Measurements from ENCODE around the gene POLR2F. TPM values are rescaled to one million over a fixed set of nuclear protein-coding genes. Genes with fewer than 3 reads are reported as not detected.

The POLR2F gene
- 10 to 100 TPM; 60.1 to 66.8 (median 64.1) TPM for total RNA-seq

- Histone ChIP-seq H3K27me3 (no peaks in the 10 kb centered on the region), H3K9me3 (no peaks in the 10 kb centered on the region), H3K4me1 (peaks cover 22% of the 10 kb centered on the region), H3K27ac (peak within 1 kb of the TSS; percentile 73), H3K4me3 (peak within 1 kb of the TSS; percentile 98), H3K36me3 (peaks cover 23% of the 10 kb centered on the region)
- 0% methylated on average over 39 of the region's 52 CpGs for WGBS
- TF ChIP-seq POLR2A (IDR thresholded peaks at IDR 0.05): peak; percentile 8 to 47
- no peak for TF ChIP-seq CTCF (IDR thresholded peaks at IDR 0.05)
- peak in 1 of 3 donors; percentile 47 for TF ChIP-seq POLR2AphosphoS5 (IDR thresholded peaks at IDR 0.05)
- DNase-seq (ENCODE audit: low spot score in 2 of 2): peak; percentile 97
Measured at GRCh38 chr22:37953437-37954179, at the start of gene POLR2F, which contains the start of gene C22orf23. Gene POLR2F, plus strand, starts transcription at chr22:37953699. Its CDS starts 89 bp downstream, at chr22:37953788. Gene C22orf23, minus strand, starts transcription at chr22:37953601. Its CDS starts 452 bp downstream, at chr22:37953149.

DNA sequence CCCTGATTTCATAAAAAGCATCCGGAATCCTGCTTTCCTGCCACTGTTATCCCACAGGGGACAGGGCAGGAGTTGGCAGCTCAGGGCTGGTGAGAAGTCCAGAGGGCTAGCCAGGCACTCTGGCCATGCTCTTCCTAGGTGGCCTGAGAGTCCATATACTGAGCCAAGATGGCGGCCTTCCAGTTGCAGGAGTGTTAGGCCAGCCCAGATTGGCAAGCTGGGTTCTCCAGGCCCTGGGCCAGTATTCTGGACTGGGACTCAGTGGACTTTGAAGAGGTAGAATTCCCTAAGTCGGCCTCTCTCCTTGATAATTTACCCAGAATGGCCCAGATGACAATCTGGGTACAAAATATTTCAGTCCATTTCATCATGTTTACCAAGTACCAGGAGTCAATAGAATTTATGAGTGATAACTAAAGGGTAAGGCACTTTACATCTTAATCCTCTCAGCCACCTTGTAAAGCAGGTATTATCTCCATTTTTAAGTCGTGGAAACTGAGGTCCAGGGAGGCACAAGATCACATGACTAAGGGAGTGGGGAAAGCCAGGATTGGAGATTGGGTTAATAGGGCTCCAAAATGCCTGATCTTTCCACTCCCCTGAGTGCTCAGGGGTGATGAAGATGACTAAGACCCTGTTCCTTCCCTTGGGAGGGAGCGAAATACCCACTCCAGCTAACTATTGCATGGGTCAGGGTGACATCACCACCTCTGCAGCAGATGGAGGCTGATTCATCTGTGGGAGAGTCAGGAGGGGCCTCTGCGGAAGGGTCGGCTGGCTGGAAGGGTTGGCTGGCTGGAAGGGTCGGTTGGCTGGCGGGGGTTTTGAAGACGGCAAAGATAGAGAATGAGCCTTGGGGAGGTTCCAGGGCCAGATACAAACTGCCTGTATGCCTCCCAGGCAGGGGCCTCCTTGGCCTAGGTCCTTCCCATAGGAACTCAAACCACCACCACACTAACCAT lies 48.6 kb upstream of the POLR2F start:
- 53% methylated on average over 9 of the region's 10 CpGs for WGBS
- DNase-seq (ENCODE audit: low spot score in 2 of 2): no peak
- Histone ChIP-seq H3K27me3 (no peaks in the 10 kb centered on the region), H3K36me3 (no peaks in the 10 kb centered on the region), H3K4me3 (peak overlapping the region; percentile 66), H3K9me3 (no peaks in the 10 kb centered on the region), H3K27ac (peak overlapping the region; percentile 88), H3K4me1 (peaks cover 53% of the 10 kb centered on the region)
- TF ChIP-seq EP300 (IDR thresholded peaks at IDR 0.05): no peak
- no peak for TF ChIP-seq POLR2AphosphoS5 (IDR thresholded peaks at IDR 0.05)
- TF ChIP-seq CTCF (IDR thresholded peaks at IDR 0.05): no peak
- TF ChIP-seq POLR2A (IDR thresholded peaks at IDR 0.05): no peak

- peak within 1 kb of the TSS; percentile 88 for H3K27ac ChIP-seq
- no peaks in the 10 kb centered on the region for H3K9me3 ChIP-seq
- DNase-seq (ENCODE audit: low spot score in 2 of 2): no peak
- no peaks in the 10 kb centered on the region for H3K36me3 ChIP-seq
- peak within 1 kb of the TSS; percentile 66 for H3K4me3 ChIP-seq
- TF ChIP-seq POLR2A (IDR thresholded peaks at IDR 0.05): no peak
- peak in 1 of 2 donors; percentile 20 for TF ChIP-seq CTCF (IDR thresholded peaks at IDR 0.05)
- H3K27me3 ChIP-seq: no peaks in the 10 kb centered on the region
- WGBS: 9% methylated on average over 38 of the region's 90 CpGs
- H3K4me1 ChIP-seq: peaks cover 62% of the 10 kb centered on the region
Measured at GRCh38 chr22:37905534-37906363, 47.8 kb upstream of the POLR2F start, which contains the start of gene MICALL1. Gene MICALL1, plus strand, starts transcription at chr22:37906297. Its CDS starts 126 bp downstream, at chr22:37906423.

DNA sequence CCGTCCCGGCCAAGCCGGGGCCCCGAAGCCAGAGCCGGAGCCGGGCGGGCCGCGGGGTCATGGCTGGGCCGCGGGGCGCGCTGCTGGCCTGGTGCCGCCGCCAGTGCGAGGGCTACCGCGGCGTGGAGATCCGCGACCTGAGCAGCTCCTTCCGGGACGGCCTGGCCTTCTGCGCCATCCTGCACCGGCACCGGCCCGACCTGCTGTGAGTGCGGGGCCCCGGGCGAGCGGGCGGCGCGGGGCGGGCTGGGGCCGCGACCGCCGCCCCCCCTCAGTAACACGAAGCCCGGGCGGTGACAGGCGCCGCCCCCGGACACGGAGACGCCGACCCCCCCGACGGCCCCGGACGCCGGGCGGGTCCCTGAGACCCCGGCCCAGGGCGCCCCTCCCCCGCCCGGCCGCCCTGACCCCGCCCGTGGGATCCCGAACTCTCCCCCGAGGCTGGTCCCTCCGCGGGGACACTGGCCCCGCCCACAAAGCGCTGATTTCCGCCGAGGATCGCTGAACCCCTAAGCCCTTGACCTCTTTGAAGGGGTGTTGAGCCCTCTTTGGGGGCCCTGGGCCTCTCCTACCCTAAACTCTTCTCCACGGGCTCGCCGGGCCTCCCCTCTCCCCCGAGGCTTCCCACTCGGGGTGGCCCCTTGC lies 47.0 kb upstream of the POLR2F start:
- TF ChIP-seq POLR2AphosphoS5 (IDR thresholded peaks at IDR 0.05) (no peak), CTCF (IDR thresholded peaks at IDR 0.05) (no peak), POLR2A (IDR thresholded peaks at IDR 0.05) (peak in 1 of 2 donors; percentile 32)
- H3K36me3 ChIP-seq: no peaks in the 10 kb centered on the region
- 0% methylated on average over 4 of the region's 75 CpGs for WGBS
- H3K27ac ChIP-seq: peak overlapping the region; percentile 88
- no peaks in the 10 kb centered on the region for H3K27me3 ChIP-seq
- peak overlapping the region; percentile 66 for H3K4me3 ChIP-seq
- no peak for DNase-seq (ENCODE audit: low spot score in 2 of 2)
- peaks cover 62% of the 10 kb centered on the region for H3K4me1 ChIP-seq
- H3K9me3 ChIP-seq: no peaks in the 10 kb centered on the region

All from suprapubic skin (tissue), 4 donors.